LoVo (cell line): ENCODE measurements around the gene SNX1.
A peak's percentile ranks its signal among the peaks of the same experiment; 100 is the strongest.

Experiments
- DNase-seq: peaks from one replicate; pipeline ENCODE4 v3.0.0-alpha.2; 2016; ENCODE audit warnings: low spot score

The SNX1 gene

DNA sequence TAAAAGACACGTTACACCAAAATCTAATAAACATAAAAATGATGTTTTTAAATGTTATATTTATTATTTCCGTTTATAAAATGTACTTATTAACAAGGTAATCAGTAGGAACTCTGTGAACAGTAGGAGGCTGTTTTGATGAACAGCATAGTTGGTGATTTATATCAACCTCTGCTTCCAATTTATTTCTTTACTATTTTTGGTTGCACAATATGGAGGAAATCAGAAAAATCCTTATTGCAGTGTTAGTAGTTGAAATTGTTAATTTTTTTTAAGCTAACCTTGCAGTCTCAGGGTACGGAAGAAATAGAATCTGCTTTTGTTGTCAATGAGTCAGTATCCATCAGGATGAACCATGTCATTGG, 50.7 kb downstream of the SNX1 start:
- no peak for DNase-seq

- no peak for DNase-seq
Measured at GRCh38 chr15:64146885-64147681, 51.3 kb downstream of the SNX1 start.

DNA sequence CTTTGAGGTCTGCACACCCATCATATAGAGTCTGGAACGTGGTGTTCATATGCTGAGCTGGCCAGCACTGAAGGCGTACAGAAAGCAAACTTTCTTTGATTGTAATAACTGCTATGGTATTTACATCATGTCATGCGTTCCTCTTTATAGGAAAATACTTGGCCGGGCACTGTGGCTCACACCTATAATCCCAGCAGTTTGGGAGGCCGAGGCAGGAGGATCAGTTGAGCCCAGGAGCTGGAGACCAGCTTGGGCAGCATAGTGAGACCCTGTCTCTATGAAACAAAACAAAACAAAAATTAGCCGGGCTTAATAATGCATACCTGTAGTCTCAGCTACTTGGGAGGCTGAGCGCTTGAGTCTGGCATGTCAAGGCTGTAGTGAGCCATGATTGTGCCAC, 52.4 kb downstream of the SNX1 start:
- DNase-seq = no peak

DNA sequence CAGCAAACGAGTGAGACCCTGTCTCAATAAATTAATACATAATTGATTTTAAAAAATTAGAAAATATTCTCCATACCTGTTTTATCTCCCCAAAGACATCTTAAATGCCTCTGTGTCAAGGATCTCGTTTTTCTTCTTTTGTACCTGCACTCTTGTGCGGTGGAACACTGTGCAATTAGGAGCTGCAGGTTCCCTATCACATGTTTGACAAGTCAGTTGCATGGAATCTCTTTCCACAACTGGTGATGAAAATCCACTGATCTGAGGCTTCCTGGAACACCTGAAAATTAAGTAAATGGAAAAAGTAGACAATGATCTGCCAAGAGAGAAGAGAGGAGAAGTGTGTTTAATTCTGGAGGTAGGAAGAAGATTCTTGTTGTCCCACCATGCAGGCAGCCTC, 52.8 kb downstream of the SNX1 start:
- DNase-seq = no peak

- DNase-seq = no peak
Measured at GRCh38 chr15:64149424-64149823, 53.6 kb downstream of the SNX1 start.

DNA sequence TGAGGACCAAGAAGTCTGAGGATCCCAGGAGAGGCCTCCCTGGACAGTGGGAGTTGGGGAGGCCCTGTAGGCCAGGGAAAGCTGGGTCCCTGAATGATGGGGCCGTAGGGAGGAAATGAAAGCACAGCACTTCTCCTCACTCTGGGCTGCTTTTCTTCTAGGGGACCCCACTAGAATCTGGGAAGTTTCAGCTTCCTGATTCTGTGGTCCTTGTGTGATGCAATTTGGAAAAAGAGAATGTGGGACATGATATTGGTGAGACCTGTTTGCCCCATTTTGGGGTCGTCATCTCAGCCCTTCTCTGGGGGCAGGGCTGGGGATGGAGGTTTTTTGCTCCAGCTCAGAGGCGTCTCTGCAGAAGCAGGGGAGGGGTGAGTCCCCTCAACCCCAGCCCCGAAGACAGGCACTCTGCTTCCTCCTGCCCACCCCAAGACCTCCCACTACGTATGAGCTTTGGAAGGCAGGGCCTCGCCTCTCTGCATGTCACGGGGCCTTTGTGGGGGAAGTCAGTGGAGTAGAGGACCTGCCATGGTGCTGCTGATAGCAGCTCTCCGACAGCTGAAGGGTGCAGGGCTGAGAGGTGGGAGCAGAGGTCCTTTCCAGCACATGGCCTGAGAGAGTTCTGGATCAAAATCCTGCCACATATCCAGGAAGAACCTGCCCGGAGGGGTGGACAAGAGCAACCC, 54.3 kb downstream of the SNX1 start:
- DNase-seq = no peak

DNA sequence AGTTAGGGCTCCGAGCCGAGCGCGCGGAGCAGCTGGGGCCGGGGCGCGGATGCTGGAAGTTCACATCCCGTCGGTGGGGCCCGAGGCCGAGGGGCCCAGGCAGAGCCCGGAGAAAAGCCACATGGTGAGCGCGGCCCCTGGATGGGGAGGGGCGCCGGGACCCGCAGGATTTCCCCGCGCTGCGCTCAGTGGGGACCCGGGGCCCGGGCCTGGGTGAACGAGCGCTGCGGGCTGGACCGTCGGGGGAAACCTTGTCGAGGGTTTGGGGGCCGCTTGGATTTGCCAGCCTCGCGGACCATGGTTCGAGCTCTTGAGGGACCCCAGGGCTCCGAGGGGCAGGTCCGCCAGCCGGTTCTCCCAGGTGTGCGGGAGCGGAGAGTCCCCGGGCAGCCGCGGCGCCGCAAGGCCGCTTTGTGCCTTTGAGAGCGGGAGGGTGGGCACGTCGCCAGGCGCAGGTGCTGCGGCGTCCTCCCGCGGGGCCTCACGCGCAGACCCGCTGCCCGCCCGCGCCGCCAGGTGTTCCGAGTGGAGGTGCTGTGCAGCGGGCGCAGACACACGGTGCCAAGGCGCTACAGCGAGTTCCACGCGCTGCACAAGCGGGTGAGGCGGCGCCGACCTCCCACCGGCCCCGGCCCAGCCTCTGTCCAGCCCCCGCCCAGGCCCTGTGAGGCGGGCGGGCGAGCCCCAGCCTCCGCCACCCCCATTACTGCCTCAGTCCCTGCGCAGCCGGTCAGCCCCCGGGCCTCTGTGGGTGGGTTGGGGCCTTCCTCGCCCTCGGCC, 56.1 kb downstream of the SNX1 start, which contains the start of gene SNX22:
Gene SNX22 (plus strand): TSS at position 5 of the 780 bp plus-strand sequence. CDS start 45 bp downstream, at position 50.
- no peak for DNase-seq

- DNase-seq = no peak
Measured at GRCh38 chr15:64152507-64153387, 57.0 kb downstream of the SNX1 start.

DNA sequence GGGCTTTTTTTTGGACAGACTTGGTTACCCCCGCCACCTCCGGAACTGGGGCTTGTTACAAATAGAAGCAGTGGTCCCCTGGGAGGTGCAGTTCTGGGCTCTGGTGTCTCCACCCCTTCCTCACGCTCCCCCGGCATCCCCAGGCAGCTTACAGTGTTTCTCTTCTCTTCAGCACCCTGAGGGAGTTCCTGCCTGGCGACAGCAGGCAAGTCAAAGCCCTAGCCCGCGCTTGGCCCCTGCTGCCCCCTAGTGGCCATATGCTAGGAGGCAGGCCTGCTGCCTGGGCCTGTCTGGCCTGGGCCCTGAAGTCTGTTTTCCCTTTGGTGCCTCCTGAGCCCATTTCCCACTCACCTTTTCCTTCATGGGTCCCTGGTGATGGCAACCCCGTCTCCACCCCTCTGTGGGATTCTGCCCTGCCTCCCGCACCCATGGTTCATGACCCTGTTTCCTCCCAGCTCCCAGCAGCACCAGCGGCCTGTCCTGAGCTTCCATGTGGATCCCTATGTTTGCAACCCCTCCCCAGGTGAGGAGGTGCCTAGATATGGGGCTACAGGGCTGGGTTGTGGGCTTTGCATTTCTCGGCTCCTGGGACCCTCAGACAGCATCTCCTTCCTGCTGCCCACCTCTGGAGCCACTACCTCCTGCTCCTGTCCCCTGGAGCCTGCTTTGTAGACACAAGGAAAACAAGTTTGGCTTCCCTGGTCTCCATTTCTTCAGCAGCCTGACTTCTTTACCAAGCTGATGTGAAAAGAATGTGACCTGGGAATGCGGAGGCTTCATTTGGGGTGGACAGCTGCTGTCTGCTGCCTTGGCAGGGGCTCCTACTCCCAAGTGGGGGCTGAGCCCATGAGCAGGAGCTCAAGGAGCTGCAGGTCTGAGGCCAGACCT, 57.9 kb downstream of the SNX1 start:
- DNase-seq = peak; percentile 87

GRCh38 chr15:64155802-64156651, 60.2 kb downstream of the SNX1 start:
- DNase-seq = no peak

- no peak for DNase-seq
Measured at GRCh38 chr15:64156652-64157331, 61.0 kb downstream of the SNX1 start.

GRCh38 chr15:64157599-64158125, 61.9 kb downstream of the SNX1 start:
- DNase-seq = no peak

DNA sequence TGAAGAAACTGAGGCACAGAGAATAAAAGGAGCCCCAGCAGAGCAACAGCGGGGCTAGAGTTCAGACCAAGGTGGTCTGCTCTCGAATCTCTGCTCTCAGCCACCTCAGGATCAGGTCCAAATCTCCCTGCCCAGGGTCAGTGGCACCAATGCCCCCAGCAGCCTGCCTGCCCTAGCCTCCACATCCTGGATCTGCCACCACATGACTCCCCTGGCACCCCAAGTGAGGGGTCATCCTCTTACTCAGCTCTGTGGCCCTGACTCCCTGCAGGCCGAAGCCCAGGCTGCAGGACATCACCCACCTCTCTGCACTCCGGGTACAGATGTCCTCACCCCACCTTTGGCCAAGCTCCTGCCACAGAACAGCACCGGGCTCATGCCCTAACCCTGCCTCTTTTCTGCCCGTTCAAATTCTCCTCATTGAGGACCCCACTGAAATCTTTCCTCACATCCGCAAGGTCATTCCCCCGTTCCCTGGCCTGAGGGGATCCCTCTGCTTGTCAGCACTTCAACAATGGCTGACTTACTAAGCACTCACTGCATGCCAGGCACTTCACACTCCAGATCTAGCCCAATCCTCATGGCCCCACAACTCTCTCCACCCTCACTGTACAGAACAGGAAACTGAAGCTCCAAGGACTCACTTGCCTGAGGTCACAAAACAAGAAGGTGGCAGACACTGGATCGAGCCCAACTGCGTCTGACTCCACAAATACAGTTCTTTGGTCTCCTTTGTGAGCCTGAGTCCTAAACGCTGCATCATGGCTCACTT, 62.8 kb downstream of the SNX1 start:
- no peak for DNase-seq

GRCh38 chr15:64161688-64162477, 66.1 kb downstream of the SNX1 start:
- DNase-seq = no peak

DNA sequence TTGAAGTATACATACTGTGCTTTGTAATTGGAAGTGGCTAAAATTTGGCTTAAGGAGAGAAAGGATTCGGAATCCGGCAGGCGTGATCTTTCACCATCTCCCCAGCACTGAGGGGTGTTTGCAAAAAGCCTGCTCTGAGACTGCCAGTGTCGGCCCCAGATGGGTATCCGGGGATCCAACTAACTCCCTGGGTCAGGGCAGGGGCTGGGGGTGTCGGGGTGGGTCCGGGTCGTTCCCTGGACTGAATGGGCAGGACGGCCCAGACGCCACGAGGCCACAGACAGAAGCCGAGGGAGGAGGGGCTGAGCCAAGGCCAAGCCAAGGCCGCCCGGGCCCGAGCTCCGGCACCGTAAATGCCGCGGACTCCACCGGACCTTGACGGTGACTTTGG, 66.7 kb downstream of the SNX1 start:
- no peak for DNase-seq

DNA sequence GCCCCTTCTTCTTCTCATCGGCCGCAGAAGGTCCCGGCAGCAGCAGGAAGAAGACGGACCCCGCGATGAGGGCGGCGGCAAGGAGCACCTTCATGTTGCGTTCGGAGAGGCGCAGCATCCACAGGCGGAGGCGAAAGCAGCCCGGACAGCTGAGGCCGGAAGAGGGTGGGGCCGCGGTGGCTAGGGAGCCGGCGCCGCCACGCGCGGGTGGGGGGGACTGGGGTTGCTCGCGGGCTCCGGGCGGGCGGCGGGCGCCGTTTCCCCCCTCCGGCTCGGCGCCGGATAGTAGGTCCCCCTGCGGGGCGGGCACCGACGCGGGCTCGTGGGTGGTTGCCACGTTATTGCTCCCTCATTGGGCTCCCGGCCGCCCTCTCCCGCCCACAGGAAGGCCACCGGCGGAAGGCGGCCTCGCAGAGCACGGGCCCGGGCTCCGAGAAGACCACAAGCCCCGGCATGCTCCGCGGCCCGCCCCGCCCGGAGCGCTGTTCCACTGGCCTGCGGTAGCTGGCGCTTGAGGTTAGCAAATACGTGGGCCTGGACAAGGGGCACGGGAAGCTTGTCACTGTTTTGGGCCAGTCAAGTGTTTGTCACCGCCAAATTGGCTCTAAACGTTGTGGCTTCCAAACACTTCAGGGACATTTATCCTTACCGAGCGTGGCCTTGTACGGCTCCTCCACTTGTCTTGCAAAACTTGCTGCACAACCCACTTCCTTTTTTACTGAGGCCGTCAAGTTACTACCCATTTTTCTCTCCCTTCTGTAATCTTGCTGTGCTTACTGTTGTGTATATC, 67.3 kb downstream of the SNX1 start, which contains the start of gene PPIB:
Gene PPIB (minus strand): TSS at position 154 of the 790 bp plus-strand sequence. CDS start 36 bp downstream, at position 118.
- peak; percentile 99 for DNase-seq
